Keratinocyte (primary cell): ENCODE results near the gene MELK. TPM values are rescaled to one million over a fixed set of nuclear protein-coding genes. Genes with fewer than 3 reads are reported as not detected.

ENCODE experiments used
- DNase-seq: peaks from one replicate; pipeline ENCODE4 v3.0.0-alpha.2; 2011; ENCODE audit warnings: low read depth, missing footprints, low spot score
- FAIRE-seq: peaks from 2 replicates; lab custom pipeline; 2011; peaks lifted over from hg19 to GRCh38; lab: Jason Lieb, UNC
- H2AFZ ChIP-seq: 2 replicates; pipeline ENCODE4 v1.6.0; 2012; ENCODE audit warnings: low read length, control low read depth, inconsistent platforms; ENCODE audit not compliant: control insufficient read depth
- H3K27ac ChIP-seq: 2 replicates; pipeline ENCODE4 v1.5.1; 2011; ENCODE audit warnings: low read length; ENCODE audit not compliant: control insufficient read depth, insufficient read depth
- H3K27me3 ChIP-seq: 3 replicates; pipeline ENCODE4 v1.6.0; 2011; ENCODE audit warnings: low read length; ENCODE audit not compliant: control insufficient read depth, insufficient read depth; ENCODE audit errors: extremely low read depth
- H3K36me3 ChIP-seq, 2 experiments: 2 replicates in 1 of 2; 3 replicates in 1 of 2; pipeline ENCODE4 v1.5.1; 2011; ENCODE audit warnings: low read length in 2 of 2, mild to moderate bottlenecking in 1 of 2; ENCODE audit not compliant: control insufficient read depth in 2 of 2, insufficient read depth in 2 of 2; ENCODE audit errors: extremely low read depth in 1 of 2
- H3K4me1 ChIP-seq: 3 replicates; pipeline ENCODE4 v1.5.1; 2011; ENCODE audit warnings: low read length; ENCODE audit not compliant: control insufficient read depth, insufficient read depth; ENCODE audit errors: extremely low read depth
- H3K4me2 ChIP-seq: 3 replicates; pipeline ENCODE4 v1.6.0; 2011; ENCODE audit warnings: low read depth, low read length; ENCODE audit not compliant: control insufficient read depth, insufficient read depth; ENCODE audit errors: extremely low read depth
- H3K4me3 ChIP-seq, 3 experiments: fragments of 200-600 bp in 1 of 3; sonication (generic) in 1 of 3; 2 replicates in 2 of 3; 3 replicates in 1 of 3; pipeline ENCODE4 v1.5.1; 2011 to 2016; ENCODE audit warnings: low read length in 3 of 3, mild to moderate bottlenecking in 3 of 3, control low read depth in 2 of 3, inconsistent platforms in 1 of 3, low read depth in 1 of 3, mixed read lengths in 1 of 3, mixed run types in 1 of 3, moderate library complexity in 1 of 3; ENCODE audit not compliant: control insufficient read depth in 2 of 3, insufficient read depth in 2 of 3; ENCODE audit errors: extremely low read depth in 1 of 3
- H3K79me2 ChIP-seq: 2 replicates; pipeline ENCODE4 v1.6.0; 2012; ENCODE audit warnings: low read length; ENCODE audit not compliant: control insufficient read depth, insufficient read depth
- H3K9ac ChIP-seq: 3 replicates; pipeline ENCODE4 v1.6.0; 2011; ENCODE audit warnings: low read length; ENCODE audit not compliant: control insufficient read depth, insufficient read depth; ENCODE audit errors: extremely low read depth
- H3K9me1 ChIP-seq: 3 replicates; pipeline ENCODE4 v1.6.0; 2011; ENCODE audit warnings: low read length; ENCODE audit not compliant: control insufficient read depth, insufficient read depth; ENCODE audit errors: extremely low read depth
- H3K9me3 ChIP-seq: 2 replicates; pipeline ENCODE4 v1.5.1; 2012; ENCODE audit warnings: low read depth, low read length; ENCODE audit not compliant: control insufficient read depth
- H4K20me1 ChIP-seq: 3 replicates; pipeline ENCODE4 v1.6.0; 2011; ENCODE audit warnings: low read length; ENCODE audit not compliant: control insufficient read depth, insufficient read depth; ENCODE audit errors: extremely low read depth
- EZH2 ChIP-seq: IDR thresholded peaks from one replicate; pipeline ENCODE4 v1.6.1; 2012; ENCODE audit warnings: inconsistent platforms, mild to moderate bottlenecking, low read length, moderate library complexity
- dilution Hi-C: fragments of 300-500 bp; cut with MboI; formaldehyde crosslinking; loops from one replicate; pipeline ENCODE4 v1.7.0; 2020; ENCODE audit warnings: low sequenced_read_pairs; ENCODE audit not compliant: extremely low pct_ligation_motif_present
- polyA plus RNA-seq, 5 experiments: library from polyadenylated mRNA; depleted of rRNA in 3 of 5; stranded (reverse) in 3 of 5; stranded (forward) in 1 of 5; unstranded in 1 of 5; fragments of >200 nt; gene quantifications; 1 replicate in 1 of 5; 2 replicates in 3 of 5; 3 replicates in 1 of 5; pipeline versions ENCODE4 v1.2.1 to v1.2.3, GENCODE V29; 2011 to 2012; ENCODE audit warnings: missing spikeins in 2 of 5, low read depth in 1 of 5, low replicate concordance in 1 of 5
- TF ChIP-seq, protein P1 (sequence below), 3 experiments: IDR thresholded peaks in 1 of 3; conservative IDR thresholded peaks in 1 of 3; optimal IDR thresholded peaks in 1 of 3; 2 replicates in 2 of 3; 3 replicates in 1 of 3; pipeline versions ENCODE3 to v1.5.1; 2011; ENCODE audit warnings: low read length in 3 of 3, mild to moderate bottlenecking in 3 of 3, moderate library complexity in 2 of 3, control low read depth in 1 of 3, inconsistent platforms in 1 of 3; ENCODE audit not compliant: insufficient read depth in 2 of 3; ENCODE audit errors: extremely low read depth in 1 of 3

Gene MELK
- polyA plus RNA-seq, 1 donor (not counting 4 experiments of a cell fraction or from before 2014, with no cell fraction given), result 45.3 TPM

DNA sequence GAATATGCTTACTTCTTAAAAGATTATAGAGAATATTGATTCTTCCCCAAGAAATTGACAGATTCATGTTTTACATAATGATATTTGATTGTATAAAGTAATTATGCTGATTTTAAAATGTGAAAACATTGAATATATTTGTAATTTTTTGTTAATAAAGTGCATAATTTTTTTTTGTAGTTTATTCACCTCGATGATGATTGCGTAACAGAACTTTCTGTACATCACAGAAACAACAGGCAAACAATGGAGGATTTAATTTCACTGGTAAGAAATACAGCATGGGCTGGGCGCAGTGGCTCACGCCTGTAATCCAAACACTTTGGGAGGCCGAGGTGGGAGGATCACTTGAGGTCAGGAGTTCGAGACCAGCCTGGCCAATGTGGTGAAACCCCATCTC, 70.1 kb downstream of the MELK start:
- TF ChIP-seq, protein P1, sequence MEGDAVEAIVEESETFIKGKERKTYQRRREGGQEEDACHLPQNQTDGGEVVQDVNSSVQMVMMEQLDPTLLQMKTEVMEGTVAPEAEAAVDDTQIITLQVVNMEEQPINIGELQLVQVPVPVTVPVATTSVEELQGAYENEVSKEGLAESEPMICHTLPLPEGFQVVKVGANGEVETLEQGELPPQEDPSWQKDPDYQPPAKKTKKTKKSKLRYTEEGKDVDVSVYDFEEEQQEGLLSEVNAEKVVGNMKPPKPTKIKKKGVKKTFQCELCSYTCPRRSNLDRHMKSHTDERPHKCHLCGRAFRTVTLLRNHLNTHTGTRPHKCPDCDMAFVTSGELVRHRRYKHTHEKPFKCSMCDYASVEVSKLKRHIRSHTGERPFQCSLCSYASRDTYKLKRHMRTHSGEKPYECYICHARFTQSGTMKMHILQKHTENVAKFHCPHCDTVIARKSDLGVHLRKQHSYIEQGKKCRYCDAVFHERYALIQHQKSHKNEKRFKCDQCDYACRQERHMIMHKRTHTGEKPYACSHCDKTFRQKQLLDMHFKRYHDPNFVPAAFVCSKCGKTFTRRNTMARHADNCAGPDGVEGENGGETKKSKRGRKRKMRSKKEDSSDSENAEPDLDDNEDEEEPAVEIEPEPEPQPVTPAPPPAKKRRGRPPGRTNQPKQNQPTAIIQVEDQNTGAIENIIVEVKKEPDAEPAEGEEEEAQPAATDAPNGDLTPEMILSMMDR (optimal IDR thresholded peaks at IDR 0.05 in 1 of 3, IDR thresholded peaks at IDR 0.05 in 1 of 3, conservative IDR thresholded peaks at IDR 0.05 in 1 of 3; ENCODE audit: extremely low read depth in 1 of 3, insufficient read depth in 2 of 3, low read length in 3 of 3), result no peak
- no peak for TF ChIP-seq EZH2
- Histone ChIP-seq H3K4me2 (no peak overlapping the region), H3K4me1 (no peaks in the 10 kb centered on the region), H4K20me1 (no peaks in the 10 kb centered on the region), H3K9ac (no peak overlapping the region), H3K27ac (no peak overlapping the region), H3K36me3 (peaks cover 2 to 8% of the 10 kb centered on the region in 2 experiments), H3K79me2 (no peaks in the 10 kb centered on the region), H3K9me1 (no peaks in the 10 kb centered on the region), H3K27me3 (no peaks in the 10 kb centered on the region), H2AFZ (no peak overlapping the region), H3K9me3 (no peaks in the 10 kb centered on the region), H3K4me3 (no peak overlapping the region)
- dilution Hi-C loops, result no loop called here
- FAIRE-seq, result no peak
- no peak for DNase-seq

DNA sequence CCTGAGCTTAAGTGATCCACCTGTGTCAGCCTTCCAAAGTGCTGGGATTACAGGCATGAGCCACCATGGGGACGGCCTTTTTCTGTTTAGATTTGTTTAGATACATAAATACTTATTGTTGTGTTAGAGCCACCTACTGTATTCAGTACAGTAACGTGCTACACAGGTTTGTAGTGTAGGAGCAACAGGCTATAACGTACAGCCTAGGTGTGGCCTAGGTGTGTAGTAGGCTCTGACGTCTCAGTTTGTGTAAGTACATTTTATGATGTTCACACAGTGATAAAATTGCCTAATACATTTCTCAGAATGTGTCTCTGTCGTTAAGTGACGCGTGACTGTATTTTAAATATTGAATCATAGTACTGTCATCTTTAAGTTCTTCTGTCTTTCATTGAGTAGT, 84.1 kb downstream of the MELK start:
- Histone ChIP-seq H3K27ac (no peak overlapping the region), H3K9ac (no peak overlapping the region), H3K36me3 (peaks cover 0 to 11% of the 10 kb centered on the region in 2 experiments), H3K4me3 (no peak overlapping the region), H2AFZ (no peak overlapping the region), H3K27me3 (no peaks in the 10 kb centered on the region), H3K4me1 (no peaks in the 10 kb centered on the region), H3K79me2 (no peaks in the 10 kb centered on the region), H3K9me3 (no peaks in the 10 kb centered on the region), H4K20me1 (no peaks in the 10 kb centered on the region), H3K9me1 (no peaks in the 10 kb centered on the region), H3K4me2 (no peak overlapping the region)
- FAIRE-seq (no peak), DNase-seq (no peak)
- TF ChIP-seq EZH2, result no peak
- TF ChIP-seq, protein P1 (optimal IDR thresholded peaks at IDR 0.05 in 1 of 3, IDR thresholded peaks at IDR 0.05 in 1 of 3, conservative IDR thresholded peaks at IDR 0.05 in 1 of 3; ENCODE audit: extremely low read depth in 1 of 3, insufficient read depth in 2 of 3, low read length in 3 of 3), result no peak
- dilution Hi-C loops, result no loop called here
